K562 (cell line): ENCODE data around the gene LRRC3. TPM values are rescaled to one million over a fixed set of nuclear protein-coding genes. Genes with fewer than 3 reads are reported as not detected.

Experiments
- ATF1 ChIP-seq, 2 experiments: fragments of 450-650 bp in 1 of 2; IDR thresholded peaks; 2 replicates each; pipeline ENCODE4 v1.6.1; 2016; ENCODE audit warnings: missing compliant biosample characterization in 1 of 2, missing genetic modification characterization in 1 of 2
- BCOR ChIP-seq: fragments of 450-650 bp; IDR thresholded peaks from 2 replicates; pipeline ENCODE4 v1.6.1; 2016
- BRCA1 ChIP-seq, 2 experiments: fragments of 450-650 bp in 1 of 2; sonication (generic) in 1 of 2; formaldehyde crosslinking in 1 of 2; IDR thresholded peaks; 2 replicates each; pipeline versions ENCODE4 v1.5.0 to v1.6.1; 2017 to 2020; ENCODE audit warnings: mild to moderate bottlenecking in 1 of 2, missing genetic modification reagents in 1 of 2
- ERF ChIP-seq: fragments of 450-650 bp; formaldehyde crosslinking; IDR thresholded peaks from 2 replicates; pipeline ENCODE4 v1.4.0; 2020; ENCODE audit warnings: mild to moderate bottlenecking, mixed read lengths
- ETS2 ChIP-seq: IDR thresholded peaks from 2 replicates; pipeline ENCODE4 v1.6.1; 2016; ENCODE audit warnings: borderline replicate concordance, missing genetic modification characterization, mild to moderate bottlenecking, moderate library complexity, missing compliant biosample characterization; ENCODE audit not compliant: poor library complexity, severe bottlenecking
- NR3C1 ChIP-seq: sonication (generic); formaldehyde crosslinking; IDR thresholded peaks from 2 replicates; pipeline ENCODE4 v1.8.1; 2022; ENCODE audit warnings: missing genetic modification reagents
- TCF7L2 ChIP-seq: fragments of 150-350 bp; IDR thresholded peaks from 2 replicates; pipeline ENCODE4 v1.6.1; 2016; ENCODE audit warnings: low read depth, mild to moderate bottlenecking, low read length, moderate library complexity
- ZC3H8 ChIP-seq: fragments of 450-650 bp; IDR thresholded peaks from 2 replicates; pipeline ENCODE4 v1.6.1; 2017
- ZEB2 ChIP-seq: fragments of 450-650 bp; IDR thresholded peaks from 2 replicates; pipeline ENCODE4 v1.6.1; 2016
- polyA plus RNA-seq, 8 experiments: library from polyadenylated mRNA; depleted of rRNA in 4 of 8; stranded (reverse) in 5 of 8; unstranded in 3 of 8; fragments of >200 nt; fragmentation: Nextera tagmentation in 2 of 8; fragmentation: Illumina TruSeq in 1 of 8; extraction: Ambion mirVana in 2 of 8; extraction: Trizol in 1 of 8; gene quantifications; 2 replicates each; pipeline versions ENCODE4 v1.2.1 to v1.2.3, GENCODE V29; 2011 to 2014; ENCODE audit warnings: inconsistent platforms in 1 of 8, missing spikeins in 1 of 8
- total RNA-seq, 7 experiments: library from RNA; depleted of rRNA in 6 of 7; stranded (reverse); fragments of >200 nt in 6 of 7; fragmentation: Illumina TruSeq in 2 of 7; extraction: Trizol in 2 of 7; gene quantifications; 2 replicates each; pipeline versions ENCODE4 v1.2.1 to v1.2.3, GENCODE V29; 2011 to 2021; ENCODE audit warnings: low replicate concordance in 1 of 7
- TF ChIP-seq, protein P1 (sequence below), 3 experiments: IDR thresholded peaks in 2 of 3; conservative IDR thresholded peaks in 1 of 3; 2 replicates each; pipeline ENCODE4 v1.5.1; 2011 to 2012; ENCODE audit warnings: low read length in 3 of 3, mild to moderate bottlenecking in 3 of 3, control low read depth in 2 of 3, improper control_type of control experiment in 1 of 3, inconsistent platforms in 1 of 3, low read depth in 1 of 3, mixed read lengths in 1 of 3, moderate library complexity in 1 of 3; ENCODE audit not compliant: insufficient read depth in 2 of 3
- TF ChIP-seq, protein P2 (sequence below), 2 experiments: fragments of 450-650 bp; formaldehyde crosslinking in 1 of 2; IDR thresholded peaks; 2 replicates each; pipeline versions ENCODE4 v1.4.0 to v1.6.1; 2014 to 2020; ENCODE audit warnings: mild to moderate bottlenecking in 2 of 2, borderline replicate concordance in 1 of 2, low read depth in 1 of 2
- TF ChIP-seq, protein P3 (sequence below): fragments of 450-650 bp; formaldehyde crosslinking; IDR thresholded peaks from 2 replicates; pipeline ENCODE4 v1.4.0; 2020; ENCODE audit warnings: mild to moderate bottlenecking, moderate library complexity

LRRC3 gene
- total and polyA plus RNA-seq, 9 of the 15 experiments (the other 6 are each of a cell fraction or from before 2014, with no cell fraction given): 0.04 TPM; not detected in 7

DNA sequence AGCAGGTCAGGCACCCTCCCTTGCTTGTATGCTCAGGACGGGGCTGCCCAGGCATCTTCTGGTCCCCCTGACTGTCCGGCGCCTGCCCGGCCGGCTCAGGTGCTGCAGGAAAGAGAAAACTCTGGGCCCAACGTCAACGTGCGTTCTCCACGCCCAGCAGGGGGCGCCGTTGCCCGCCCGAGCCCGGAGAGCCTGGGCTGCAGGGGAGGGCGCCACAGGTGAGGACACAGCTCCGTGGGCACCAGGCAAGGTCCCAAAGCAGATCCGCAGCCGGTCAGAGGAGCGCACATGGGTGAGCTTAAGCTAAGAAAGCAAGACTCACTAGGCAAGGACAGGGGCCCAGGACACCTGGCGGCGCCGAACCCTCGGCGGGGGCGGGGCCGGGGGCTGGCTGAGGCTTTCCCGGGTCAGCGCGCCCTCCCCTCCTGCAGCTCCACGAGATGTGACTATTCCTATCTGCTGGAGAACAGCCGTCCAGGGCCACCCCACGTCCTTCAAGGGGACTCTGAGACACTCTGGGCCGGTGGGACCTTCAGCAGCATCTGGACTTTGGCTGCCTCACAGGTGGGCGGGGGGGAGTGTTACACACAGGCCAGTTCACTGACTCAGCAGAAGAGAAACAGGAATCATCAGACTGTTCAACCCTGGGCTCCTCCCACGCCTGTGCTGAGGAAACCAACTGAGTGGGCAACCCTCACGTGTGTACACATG is 55.4 kb downstream of the LRRC3 start (continued):
- TF ChIP-seq NR3C1 (no peak), ZC3H8 (no peak), BRCA1 (IDR thresholded peaks at IDR 0.05) (no peak), BRCA1 (CRISPR knock-in tag; IDR thresholded peaks at IDR 0.05) (no peak), TCF7L2 (no peak), ERF (CRISPR knock-in tag) (no peak), BCOR (peak; percentile 20; the same call in 1 of the 2 replicates), ETS2 (no peak), ATF1 (CRISPR knock-in tag; IDR thresholded peaks at IDR 0.05) (no peak), ATF1 (tag; IDR thresholded peaks at IDR 0.05) (peak; percentile 48; the same call in 1 of the 2 replicates), ZEB2 (0 out of 2 replicates have a peak, but pooled peaks have one; percentile 30)
- TF ChIP-seq, protein P1, sequence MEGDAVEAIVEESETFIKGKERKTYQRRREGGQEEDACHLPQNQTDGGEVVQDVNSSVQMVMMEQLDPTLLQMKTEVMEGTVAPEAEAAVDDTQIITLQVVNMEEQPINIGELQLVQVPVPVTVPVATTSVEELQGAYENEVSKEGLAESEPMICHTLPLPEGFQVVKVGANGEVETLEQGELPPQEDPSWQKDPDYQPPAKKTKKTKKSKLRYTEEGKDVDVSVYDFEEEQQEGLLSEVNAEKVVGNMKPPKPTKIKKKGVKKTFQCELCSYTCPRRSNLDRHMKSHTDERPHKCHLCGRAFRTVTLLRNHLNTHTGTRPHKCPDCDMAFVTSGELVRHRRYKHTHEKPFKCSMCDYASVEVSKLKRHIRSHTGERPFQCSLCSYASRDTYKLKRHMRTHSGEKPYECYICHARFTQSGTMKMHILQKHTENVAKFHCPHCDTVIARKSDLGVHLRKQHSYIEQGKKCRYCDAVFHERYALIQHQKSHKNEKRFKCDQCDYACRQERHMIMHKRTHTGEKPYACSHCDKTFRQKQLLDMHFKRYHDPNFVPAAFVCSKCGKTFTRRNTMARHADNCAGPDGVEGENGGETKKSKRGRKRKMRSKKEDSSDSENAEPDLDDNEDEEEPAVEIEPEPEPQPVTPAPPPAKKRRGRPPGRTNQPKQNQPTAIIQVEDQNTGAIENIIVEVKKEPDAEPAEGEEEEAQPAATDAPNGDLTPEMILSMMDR (IDR thresholded peaks at IDR 0.05 in 2 of 3, conservative IDR thresholded peaks at IDR 0.05 in 1 of 3; ENCODE audit: insufficient read depth in 2 of 3, low read depth in 1 of 3, low read length in 3 of 3): peak; percentile 94 to 96 (median 95)
- TF ChIP-seq, protein P2, sequence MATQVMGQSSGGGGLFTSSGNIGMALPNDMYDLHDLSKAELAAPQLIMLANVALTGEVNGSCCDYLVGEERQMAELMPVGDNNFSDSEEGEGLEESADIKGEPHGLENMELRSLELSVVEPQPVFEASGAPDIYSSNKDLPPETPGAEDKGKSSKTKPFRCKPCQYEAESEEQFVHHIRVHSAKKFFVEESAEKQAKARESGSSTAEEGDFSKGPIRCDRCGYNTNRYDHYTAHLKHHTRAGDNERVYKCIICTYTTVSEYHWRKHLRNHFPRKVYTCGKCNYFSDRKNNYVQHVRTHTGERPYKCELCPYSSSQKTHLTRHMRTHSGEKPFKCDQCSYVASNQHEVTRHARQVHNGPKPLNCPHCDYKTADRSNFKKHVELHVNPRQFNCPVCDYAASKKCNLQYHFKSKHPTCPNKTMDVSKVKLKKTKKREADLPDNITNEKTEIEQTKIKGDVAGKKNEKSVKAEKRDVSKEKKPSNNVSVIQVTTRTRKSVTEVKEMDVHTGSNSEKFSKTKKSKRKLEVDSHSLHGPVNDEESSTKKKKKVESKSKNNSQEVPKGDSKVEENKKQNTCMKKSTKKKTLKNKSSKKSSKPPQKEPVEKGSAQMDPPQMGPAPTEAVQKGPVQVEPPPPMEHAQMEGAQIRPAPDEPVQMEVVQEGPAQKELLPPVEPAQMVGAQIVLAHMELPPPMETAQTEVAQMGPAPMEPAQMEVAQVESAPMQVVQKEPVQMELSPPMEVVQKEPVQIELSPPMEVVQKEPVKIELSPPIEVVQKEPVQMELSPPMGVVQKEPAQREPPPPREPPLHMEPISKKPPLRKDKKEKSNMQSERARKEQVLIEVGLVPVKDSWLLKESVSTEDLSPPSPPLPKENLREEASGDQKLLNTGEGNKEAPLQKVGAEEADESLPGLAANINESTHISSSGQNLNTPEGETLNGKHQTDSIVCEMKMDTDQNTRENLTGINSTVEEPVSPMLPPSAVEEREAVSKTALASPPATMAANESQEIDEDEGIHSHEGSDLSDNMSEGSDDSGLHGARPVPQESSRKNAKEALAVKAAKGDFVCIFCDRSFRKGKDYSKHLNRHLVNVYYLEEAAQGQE (IDR thresholded peaks at IDR 0.05; ENCODE audit: borderline replicate concordance): peak; percentile 93
- TF ChIP-seq, protein P2 (CRISPR knock-in tag; IDR thresholded peaks at IDR 0.05; ENCODE audit: low read depth): no peak
- TF ChIP-seq, protein P3, sequence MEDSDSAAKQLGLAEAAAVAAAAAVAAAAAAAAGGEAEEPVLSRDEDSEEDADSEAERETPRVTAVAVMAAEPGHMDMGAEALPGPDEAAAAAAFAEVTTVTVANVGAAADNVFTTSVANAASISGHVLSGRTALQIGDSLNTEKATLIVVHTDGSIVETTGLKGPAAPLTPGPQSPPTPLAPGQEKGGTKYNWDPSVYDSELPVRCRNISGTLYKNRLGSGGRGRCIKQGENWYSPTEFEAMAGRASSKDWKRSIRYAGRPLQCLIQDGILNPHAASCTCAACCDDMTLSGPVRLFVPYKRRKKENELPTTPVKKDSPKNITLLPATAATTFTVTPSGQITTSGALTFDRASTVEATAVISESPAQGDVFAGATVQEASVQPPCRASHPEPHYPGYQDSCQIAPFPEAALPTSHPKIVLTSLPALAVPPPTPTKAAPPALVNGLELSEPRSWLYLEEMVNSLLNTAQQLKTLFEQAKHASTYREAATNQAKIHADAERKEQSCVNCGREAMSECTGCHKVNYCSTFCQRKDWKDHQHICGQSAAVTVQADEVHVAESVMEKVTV (CRISPR knock-in tag): peak; percentile 90
